T-helper 2 cell (primary cell): ENCODE measurements around the gene HSPA12A.

Source experiments
- DNase-seq, 5 experiments: peaks; one replicate each; pipeline versions ENCODE4 v3.0.0 to v3.0.0-alpha.2; 2012 to 2022

Gene HSPA12A

DNA sequence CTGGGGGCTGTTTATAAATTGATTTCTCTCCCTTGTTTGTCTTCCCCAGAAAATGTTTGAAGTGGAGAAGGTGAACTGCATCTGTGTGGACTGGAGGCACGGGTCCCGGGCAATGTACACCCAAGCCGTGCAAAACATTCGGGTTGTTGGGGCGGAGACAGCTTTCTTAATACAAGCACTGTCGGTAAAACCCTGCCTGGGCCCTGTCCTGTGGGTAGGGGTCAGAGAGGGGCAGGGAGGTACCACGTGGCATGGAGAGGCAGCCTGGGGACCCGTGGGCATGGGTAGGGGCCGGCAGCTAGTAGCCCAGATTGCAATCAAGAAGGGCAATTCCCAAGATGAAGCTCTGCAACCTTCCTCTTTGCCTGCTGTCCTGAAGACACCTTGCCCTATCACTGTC, 115.6 kb downstream of the HSPA12A start:
- DNase-seq: no peak

DNA sequence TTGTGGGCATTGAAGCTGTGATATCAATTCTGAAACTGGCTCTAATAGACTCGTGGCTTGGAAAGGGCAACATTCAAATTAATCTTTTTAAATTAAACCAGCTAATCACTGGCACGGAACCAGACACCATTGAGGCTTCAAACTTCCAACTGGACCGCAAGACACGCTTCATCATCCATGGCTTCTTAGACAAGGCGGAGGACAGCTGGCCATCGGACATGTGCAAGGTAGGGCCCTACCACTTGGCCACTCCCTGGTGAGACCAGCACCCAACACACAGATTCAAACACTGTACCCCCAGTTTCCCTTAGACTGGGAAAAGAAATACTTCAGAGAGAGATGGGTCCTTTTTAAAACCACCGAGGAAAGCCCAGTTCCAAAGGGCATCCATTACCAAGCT, 116.5 kb downstream of the HSPA12A start:
- no peak for DNase-seq

DNA sequence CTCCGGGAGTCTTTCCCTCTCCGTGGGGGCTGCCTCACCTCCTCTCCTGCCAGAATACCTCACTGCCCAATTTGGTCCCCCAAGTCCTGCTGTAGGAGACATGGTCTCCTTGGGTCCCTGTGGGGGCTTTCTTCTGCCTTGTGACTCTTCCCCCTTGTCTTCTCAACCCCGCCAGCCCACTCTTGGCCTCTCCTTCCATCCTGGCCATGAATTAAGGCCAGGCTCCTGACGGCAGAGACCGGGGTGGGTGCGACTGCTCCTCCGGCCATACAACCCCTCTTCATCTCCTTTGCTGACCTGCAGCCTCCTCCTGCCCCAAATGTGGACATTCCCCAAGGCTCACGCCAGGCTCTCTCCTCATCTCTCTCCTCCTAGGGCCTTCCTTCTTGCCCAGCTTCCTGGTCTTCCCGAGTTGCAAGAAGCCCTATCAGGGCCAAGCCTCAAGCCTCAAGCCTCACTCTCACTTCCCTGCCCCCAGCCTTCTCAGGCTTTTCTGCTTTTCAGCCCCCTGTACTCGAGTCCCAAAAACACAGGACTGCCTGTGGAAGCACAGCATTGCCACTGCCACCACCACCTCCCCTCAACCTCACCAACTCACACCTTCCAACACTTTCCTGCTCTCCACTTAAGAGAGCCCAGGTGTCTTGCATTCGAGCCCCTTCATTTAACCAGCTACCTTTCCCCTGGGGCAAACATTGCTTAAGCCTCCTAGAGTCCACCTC, 120.3 kb downstream of the HSPA12A start:
- DNase-seq: no peak

DNA sequence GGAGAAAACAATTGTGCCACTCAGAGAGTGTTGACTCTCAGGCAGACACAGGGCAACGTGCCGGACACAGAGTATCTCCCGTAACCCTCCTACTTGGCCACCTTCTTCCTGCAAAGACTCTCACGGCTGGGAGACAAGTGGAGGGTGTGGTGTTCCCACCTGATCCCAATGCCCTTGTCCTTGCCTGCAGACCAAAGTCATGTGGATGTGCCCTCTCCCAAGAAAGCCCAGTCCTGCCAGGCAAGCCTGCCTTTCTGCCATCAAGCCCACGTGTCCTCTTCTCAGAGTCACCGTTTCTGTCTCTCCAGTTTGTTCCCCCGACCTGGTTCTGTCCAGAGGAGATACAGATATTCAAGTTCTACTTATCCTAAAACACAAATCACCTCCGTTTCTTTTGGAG, 120.9 kb downstream of the HSPA12A start:
- DNase-seq: no peak
